Lower leg skin (tissue), 3 donors: Measurements from ENCODE around the gene MAP3K5.

Source experiments
- POLR2A ChIP-seq, 2 donors: fragments of 450-650 bp; IDR thresholded peaks; one replicate each; pipeline ENCODE4 v1.6.1; 2016 to 2017; ENCODE audit warnings: antibody characterized with exemption in 2 of 2, mild to moderate bottlenecking in 1 of 2, moderate library complexity in 1 of 2
- TF ChIP-seq, protein P1 (sequence below), 3 donors: fragments of 450-650 bp; IDR thresholded peaks; one replicate each; pipeline ENCODE4 v1.5.1; 2016; ENCODE audit warnings: antibody characterized with exemption in 3 of 3, mild to moderate bottlenecking in 3 of 3, moderate library complexity in 2 of 3

DNA sequence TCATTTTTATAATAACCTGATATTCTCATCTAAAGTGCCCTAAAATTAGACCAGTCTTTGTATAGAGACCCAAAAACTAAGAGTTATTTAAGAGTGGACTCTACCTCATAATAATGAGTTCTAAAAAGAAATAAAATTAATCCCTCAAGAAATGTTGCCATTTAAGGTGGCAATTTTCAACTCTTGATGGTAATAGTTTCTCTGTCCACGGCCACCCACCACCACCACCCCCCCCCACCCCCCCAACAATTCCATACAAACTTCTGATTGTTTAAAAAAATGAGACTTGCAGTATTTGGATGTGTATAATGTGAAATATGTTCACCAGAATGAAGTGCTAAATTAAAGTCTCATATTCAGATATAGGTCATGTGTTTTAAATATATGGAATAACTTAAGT lies 244.4 kb downstream of the MAP3K5 start:
- TF ChIP-seq, protein P1, sequence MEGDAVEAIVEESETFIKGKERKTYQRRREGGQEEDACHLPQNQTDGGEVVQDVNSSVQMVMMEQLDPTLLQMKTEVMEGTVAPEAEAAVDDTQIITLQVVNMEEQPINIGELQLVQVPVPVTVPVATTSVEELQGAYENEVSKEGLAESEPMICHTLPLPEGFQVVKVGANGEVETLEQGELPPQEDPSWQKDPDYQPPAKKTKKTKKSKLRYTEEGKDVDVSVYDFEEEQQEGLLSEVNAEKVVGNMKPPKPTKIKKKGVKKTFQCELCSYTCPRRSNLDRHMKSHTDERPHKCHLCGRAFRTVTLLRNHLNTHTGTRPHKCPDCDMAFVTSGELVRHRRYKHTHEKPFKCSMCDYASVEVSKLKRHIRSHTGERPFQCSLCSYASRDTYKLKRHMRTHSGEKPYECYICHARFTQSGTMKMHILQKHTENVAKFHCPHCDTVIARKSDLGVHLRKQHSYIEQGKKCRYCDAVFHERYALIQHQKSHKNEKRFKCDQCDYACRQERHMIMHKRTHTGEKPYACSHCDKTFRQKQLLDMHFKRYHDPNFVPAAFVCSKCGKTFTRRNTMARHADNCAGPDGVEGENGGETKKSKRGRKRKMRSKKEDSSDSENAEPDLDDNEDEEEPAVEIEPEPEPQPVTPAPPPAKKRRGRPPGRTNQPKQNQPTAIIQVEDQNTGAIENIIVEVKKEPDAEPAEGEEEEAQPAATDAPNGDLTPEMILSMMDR (IDR thresholded peaks at IDR 0.05), result no peak
- no peak for TF ChIP-seq POLR2A (IDR thresholded peaks at IDR 0.05)
